NCI-H2107 (cell line): ENCODE data around the gene MRPL23.

Experiments
- DNase-seq: peaks from one replicate; lab custom pipeline; 2025; lab: John Stamatoyannopoulos, UW

MRPL23 gene

GRCh38 chr11:1958367-1958766 lies 11.2 kb downstream of the MRPL23 start:
- DNase-seq: no peak

- no peak for DNase-seq
These were observed 12.7 kb downstream of the MRPL23 start for GRCh38 chr11:1959786-1960185.

GRCh38 chr11:1963864-1964263 lies 16.7 kb downstream of the MRPL23 start:
- DNase-seq: no peak

- no peak for DNase-seq
These were observed 17.2 kb downstream of the MRPL23 start for GRCh38 chr11:1964348-1964747.

- no peak for DNase-seq
These were observed 17.8 kb downstream of the MRPL23 start for GRCh38 chr11:1964955-1965354.

GRCh38 chr11:1966531-1966930 lies 19.4 kb downstream of the MRPL23 start:
- DNase-seq: no peak

- DNase-seq: no peak
These were observed 20.6 kb downstream of the MRPL23 start for GRCh38 chr11:1967641-1968225.

- no peak for DNase-seq
These were observed 21.4 kb downstream of the MRPL23 start for GRCh38 chr11:1968454-1969002.

GRCh38 chr11:1969035-1969434 lies 21.9 kb downstream of the MRPL23 start:
- no peak for DNase-seq

- DNase-seq: no peak
These were observed 22.6 kb downstream of the MRPL23 start for GRCh38 chr11:1969776-1970175.

- no peak for DNase-seq
These were observed 23.8 kb downstream of the MRPL23 start for GRCh38 chr11:1970956-1971355.

GRCh38 chr11:1975185-1975584 lies 28.1 kb downstream of the MRPL23 start:
- DNase-seq: no peak

- no peak for DNase-seq
These were observed 31.8 kb downstream of the MRPL23 start for GRCh38 chr11:1978720-1979473.

GRCh38 chr11:1979607-1980006 lies 32.5 kb downstream of the MRPL23 start:
- DNase-seq: no peak

- DNase-seq: no peak
These were observed 35.9 kb downstream of the MRPL23 start for GRCh38 chr11:1982873-1983600.

- DNase-seq: no peak
These were observed 36.4 kb downstream of the MRPL23 start for GRCh38 chr11:1983601-1983961.

GRCh38 chr11:1987024-1987423 lies 39.9 kb downstream of the MRPL23 start:
- DNase-seq: no peak

- no peak for DNase-seq
These were observed 41.0 kb downstream of the MRPL23 start for GRCh38 chr11:1988174-1988573.

GRCh38 chr11:1988667-1989317 lies 41.7 kb downstream of the MRPL23 start:
- DNase-seq: no peak

GRCh38 chr11:1989953-1990352 lies 42.8 kb downstream of the MRPL23 start:
- no peak for DNase-seq

GRCh38 chr11:1990872-1991578 lies 43.9 kb downstream of the MRPL23 start:
- DNase-seq: no peak

- no peak for DNase-seq
These were observed 45.0 kb downstream of the MRPL23 start for GRCh38 chr11:1992111-1992510.
